Epidermal melanocyte (primary cell): ENCODE results near the gene PPP2R2D.
"Not testable (repeated sequence)": the region's sequence is repeated elsewhere in the genome, so short reads cannot be mapped to it uniquely, and the experiment has no call there.

Source experiments
- DNase-seq: peaks from one replicate; pipeline ENCODE4 v3.0.0; 2011; ENCODE audit warnings: low spot score; ENCODE audit not compliant: insufficient read length

PPP2R2D gene

DNA sequence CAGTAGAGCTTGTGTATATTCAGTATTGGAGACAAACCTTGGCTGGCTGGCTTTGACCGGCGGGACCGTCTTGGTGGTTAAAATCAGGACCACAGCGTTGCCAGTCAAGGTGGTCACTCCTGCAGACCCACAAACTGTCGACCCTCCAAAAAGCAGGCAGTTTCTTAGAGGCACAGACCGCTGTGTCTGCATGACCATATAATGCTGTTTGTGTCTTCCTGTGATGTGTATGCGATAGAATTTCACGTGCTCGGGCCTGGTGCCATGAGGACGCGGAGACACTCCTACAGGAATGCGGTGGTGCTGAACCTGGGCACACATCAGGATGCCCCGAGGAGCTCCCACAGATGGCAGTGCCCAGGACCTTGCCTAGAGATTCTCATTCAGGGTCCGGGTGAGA lies 46.1 kb downstream of the PPP2R2D start:
- DNase-seq, result no peak

DNA sequence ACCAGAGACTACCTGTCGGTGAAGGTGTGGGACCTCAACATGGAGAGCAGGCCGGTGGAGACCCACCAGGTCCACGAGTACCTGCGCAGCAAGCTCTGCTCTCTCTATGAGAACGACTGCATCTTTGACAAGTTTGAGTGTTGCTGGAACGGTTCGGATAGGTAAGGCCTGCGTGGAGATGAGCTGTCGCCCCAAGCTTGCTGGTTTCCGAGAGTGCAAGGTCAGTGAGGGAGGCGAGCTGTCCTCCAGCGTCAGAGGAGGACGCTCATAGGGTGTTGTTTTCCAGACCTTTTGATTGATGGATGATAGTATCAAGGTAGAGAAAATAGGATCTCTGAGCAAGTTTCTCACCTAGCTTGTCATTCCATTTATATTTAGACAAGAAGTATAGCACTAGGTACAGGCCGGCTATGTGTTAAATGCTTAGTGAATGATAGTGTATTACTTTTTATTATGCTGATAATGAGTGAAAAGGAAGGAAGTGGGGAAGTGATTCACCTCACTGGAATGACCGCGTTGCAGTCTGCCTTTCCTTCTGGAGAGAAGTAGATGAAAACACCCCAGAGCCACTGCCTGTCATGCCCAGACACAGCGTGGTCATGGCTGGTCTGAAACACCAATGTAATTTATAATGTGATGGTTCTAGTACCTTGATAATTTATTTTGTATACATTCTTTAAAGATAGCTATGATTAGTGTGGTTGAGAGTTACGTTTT lies 47.0 kb downstream of the PPP2R2D start:
- DNase-seq, result no peak

DNA sequence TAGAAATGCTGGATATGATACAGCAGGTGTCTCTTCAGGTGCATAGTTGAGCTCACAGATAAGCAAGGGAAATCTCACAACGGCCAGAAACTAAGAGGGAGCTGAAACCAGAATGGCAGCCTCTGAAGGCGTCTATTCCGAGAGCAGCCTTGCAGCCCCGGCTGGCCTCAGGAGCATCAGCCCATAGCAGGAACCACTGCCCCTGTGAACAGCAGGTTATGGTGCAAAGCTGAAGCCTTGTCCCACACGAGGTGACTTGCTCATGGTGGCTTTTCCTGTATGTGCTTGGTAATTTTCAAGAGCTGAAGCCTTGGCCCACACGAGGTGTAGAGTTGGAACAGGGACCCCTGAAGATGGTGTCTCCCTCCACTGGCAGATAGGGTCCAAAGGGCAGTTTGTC lies 47.7 kb downstream of the PPP2R2D start:
- DNase-seq, result no peak

GRCh38 chr10:131949041-131949862 lies 48.4 kb downstream of the PPP2R2D start:
- no peak for DNase-seq

DNA sequence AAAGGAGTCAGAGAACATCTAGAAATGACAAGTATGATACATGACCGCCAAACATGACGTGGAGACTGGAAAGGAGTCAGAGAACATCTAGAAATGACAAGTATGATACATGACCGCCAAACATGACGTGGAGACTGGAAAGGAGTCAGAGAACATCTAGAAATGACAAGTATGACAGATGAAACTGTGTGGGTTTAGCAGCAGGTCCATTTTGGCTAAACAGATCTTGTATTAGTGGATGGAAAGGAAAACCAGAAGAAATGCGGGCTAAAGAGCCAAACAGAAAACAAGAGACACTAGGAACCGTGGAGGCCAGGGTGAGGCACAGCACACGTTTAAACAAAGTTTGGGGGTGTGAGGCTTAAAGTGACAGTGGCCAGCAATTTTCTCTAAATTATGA lies 49.1 kb downstream of the PPP2R2D start:
- not testable (repeated sequence) for DNase-seq

- DNase-seq, result no peak
Measured at GRCh38 chr10:131954356-131954965, 53.7 kb downstream of the PPP2R2D start.

GRCh38 chr10:131955591-131956340 lies 55.0 kb downstream of the PPP2R2D start:
- DNase-seq, result no peak

DNA sequence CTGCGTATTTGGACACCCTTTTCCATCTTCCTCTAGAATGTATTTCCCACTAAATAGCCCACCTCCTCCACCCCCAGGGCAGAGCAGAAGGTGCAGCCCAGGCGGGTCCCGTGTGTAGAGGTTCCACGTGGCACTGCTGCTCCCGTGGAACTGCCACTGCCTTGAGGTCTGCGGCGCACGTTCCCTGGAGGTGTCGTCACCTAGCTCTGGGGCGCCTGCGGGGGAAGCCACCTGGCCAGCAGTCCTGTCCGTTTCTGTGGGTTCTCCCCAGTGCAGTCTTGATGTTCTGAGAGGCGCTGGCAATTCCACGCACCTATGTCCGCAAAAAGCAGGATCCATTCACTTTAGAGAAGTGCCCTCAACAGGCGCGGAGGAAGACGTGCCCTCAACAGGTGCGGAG lies 59.0 kb downstream of the PPP2R2D start:
- DNase-seq, result no peak

- DNase-seq, result no peak
Measured at GRCh38 chr10:131960631-131961046, 59.8 kb downstream of the PPP2R2D start.

DNA sequence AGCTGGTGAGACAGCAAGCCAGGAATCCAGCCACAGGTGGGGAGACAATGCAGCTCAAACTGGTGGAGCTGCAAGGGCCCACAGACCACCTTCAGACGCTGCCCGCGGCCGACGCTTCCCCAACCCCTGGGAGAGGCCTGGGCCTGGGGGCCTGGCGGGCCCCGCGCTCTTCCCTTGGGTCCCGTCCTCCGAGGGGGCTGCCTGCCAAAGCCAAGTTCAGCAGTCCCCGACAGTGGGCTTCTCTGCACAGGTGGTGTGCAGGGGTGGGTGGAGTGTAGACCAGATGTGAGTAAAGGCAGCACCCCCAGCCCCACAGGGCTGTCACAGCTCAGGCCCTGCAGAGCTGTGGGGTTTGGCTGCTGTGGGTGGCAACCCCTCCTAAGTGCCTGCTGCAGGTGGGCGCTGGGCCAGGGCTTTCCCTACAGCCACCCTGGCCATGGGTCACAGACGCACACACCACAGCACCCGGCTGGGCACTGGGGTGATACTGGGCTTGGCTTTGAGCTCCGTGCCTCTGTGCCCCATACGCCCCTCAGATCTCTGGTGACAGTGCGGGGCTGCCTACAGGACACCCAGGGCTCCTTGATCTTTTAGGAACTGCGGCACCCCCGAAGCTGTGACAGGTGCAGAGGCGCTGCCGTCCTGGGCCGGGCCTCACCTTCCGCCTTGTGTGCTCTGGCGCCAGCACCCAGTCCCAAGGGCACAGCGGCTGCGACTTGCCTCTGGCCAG lies 60.4 kb downstream of the PPP2R2D start:
- no peak for DNase-seq

DNA sequence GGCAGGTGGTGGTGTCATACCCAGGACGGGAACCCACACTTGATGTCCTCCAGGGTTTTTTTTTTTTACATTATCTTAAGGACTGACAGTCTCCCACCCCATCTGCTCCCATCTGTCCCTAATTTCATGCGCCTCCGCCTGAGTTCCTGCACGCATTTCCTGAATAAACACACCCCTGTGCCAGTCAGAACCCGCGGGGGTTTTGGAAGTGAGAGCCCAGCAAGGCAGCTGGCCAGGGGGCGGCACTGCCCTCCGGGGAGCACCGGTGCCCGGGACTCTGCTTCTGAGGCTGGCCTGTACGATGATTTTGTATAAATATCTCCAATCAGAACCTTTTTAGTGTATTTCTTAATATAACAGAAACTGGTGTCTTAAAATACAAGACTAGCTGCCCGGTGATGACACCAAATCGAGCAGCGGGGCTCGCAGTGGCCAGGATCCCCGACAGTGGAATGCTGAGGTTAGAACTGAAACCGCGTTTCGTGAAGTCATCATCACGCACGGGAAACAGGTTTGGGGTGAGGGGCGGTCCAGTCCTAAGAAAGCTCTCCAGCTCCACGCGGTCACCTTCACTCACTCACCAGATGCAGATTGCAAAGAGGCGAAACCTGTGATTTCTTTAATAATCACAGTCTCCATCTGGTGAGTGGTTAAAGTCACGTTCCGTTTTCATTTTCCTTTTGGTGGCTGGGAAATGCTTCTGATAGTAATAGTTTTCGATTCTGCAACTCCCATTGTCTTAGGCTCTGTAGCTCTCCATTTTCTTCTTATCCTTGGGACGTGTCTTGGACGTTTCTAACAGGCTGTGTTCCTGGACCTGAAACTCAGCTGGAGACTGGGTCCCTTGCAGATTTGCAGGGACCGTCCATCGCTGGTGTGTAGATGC lies 61.2 kb downstream of the PPP2R2D start:
- DNase-seq, result no peak

DNA sequence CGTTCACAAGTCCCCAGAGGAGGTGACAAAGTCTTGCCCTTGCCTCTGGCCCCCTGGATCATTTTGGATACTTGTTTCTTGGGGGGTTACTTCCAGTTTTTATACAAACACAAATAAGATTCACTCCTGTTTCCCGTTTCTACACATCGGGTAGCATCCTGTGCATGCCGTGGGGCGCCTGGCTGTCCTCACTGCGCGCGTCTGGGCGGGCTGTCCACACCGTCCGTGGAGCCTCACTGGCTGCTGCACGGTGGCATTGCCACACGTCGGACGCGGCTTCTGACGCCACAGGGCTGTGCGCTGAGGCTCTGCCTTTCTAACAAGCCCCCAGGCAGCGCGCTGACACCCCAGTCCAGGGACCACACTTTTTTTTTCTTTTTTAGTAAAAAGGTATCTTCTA lies 62.5 kb downstream of the PPP2R2D start:
- DNase-seq, result no peak

- no peak for DNase-seq
Measured at GRCh38 chr10:131963811-131964210, 63.0 kb downstream of the PPP2R2D start.

GRCh38 chr10:131964298-131964697 lies 63.5 kb downstream of the PPP2R2D start:
- no peak for DNase-seq

- DNase-seq, result no peak
Measured at GRCh38 chr10:131968949-131969348, 68.1 kb downstream of the PPP2R2D start.

DNA sequence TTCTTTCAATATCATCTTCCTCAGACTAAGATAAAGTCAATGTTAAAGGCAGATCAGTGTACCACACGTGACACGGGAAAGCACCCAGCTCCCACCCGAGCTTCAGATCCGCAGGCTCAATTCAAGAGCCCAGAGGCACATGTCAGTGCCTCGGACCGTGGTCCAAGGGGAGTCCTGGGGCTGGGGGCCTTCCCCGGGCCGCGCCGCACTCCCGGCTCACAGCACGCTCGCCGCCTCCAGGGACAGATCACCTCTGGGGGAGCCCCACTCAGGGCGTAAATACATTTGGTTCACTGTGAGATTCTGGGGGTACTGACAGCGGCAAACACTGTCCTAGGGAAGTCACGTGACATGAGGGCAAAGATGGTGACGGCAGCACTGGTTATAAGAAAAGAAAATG lies 70.1 kb downstream of the PPP2R2D start:
- no peak for DNase-seq

DNA sequence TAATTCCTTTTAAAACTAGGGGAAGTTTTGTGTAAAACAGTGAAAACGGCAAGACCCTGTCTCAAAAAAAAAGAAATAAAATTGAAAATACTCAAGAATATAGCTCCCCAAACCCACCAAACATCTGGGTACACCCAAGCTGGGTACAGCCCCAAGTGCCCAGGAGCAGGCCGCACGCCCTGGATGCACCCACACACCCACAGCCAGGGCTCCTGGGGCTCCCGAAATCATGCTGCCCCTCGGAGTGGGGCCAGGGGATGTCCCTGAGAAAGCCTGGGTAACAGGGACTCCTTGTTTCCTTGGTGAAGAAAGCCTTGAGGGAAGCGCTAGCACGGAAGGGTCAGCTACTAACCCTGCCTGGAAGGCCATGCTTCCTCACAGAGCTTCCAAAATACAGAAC lies 70.8 kb downstream of the PPP2R2D start:
- DNase-seq, result no peak

GRCh38 chr10:131972474-131973071 lies 71.8 kb downstream of the PPP2R2D start:
- DNase-seq, result no peak

DNA sequence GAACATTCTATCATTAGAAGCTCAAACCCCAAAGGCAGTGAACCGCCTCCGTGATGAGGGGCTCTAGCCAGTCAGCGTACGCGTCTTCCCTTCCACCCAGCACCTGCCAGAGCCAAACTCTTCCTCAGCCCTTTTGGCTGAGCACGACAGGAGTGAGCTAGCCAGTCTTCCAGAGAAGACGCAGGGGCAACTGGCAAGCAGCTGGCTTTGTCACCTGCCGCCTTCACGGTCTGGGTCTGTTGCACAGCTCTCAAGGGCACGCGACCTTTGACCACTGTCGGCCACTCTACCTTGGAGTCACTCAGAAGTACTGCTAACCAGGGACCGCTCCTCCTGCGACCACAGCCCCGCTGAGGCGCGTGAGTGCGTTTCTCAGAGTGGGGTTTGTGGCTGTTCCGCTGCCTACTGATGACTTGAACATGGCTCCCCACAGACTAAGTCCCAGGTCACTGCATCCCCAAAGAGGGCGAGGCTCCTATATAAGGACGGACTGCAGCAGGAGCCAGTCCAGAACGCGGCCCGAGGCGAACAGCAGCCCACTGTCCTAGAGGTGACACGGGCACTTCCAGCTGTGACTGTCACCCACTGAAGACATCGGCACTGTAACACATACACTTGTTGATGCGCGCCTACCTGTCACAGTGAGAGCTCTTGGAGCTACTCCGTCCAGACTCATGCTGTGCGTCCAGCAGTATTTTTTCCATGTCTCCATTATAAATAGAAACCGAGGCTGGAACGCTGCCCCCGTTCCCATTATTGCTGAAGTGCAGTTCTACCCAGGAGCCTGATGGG lies 72.5 kb downstream of the PPP2R2D start:
- no peak for DNase-seq
